Stimulated activated CD4-positive, alpha-beta T cell treated with anti-CD3 and anti-CD28 coated beads, Interleukin-1b, Interleukin-23, amount 100 ng/mL, for 48 hours (primary cell): ENCODE measurements around the gene C10orf120.

Experiments used
- DNase-seq: peaks from one replicate; pipeline ENCODE4 v3.0.0-alpha.2; 2020

C10orf120 gene

GRCh38 chr10:122699796-122700455 lies at the start of gene C10orf120:
Gene C10orf120 (minus strand): TSS chr10:122699846. CDS start chr10:122699790, 56 bp downstream.
- no peak for DNase-seq

- no peak for DNase-seq
Observed at GRCh38 chr10:122748496-122748895, 48.9 kb upstream of the C10orf120 start.

GRCh38 chr10:122746408-122746807 lies 46.8 kb upstream of the C10orf120 start:
- no peak for DNase-seq

GRCh38 chr10:122744257-122744656 lies 44.6 kb upstream of the C10orf120 start:
- DNase-seq: no peak

DNA sequence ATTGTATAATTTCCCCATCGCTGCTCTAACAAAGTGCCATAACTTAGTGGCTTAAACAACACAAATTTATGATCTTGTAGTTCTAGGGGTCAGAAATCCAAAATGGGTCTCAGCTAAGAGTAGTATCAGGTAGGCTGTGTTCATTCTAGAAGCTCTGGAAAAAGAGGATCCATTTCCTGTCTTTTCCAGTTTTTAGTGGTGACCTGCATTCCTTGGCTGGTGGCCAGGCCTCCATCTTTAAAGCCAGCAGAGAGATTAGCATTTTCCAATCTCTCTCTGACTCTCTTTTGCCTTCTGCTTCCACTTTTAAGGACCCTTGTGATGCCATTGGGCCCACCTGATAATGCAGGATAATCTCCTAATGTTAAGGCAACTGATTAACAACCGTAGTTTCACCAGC lies 41.0 kb upstream of the C10orf120 start:
- DNase-seq: no peak

GRCh38 chr10:122738031-122738430 lies 38.4 kb upstream of the C10orf120 start:
- no peak for DNase-seq

DNA sequence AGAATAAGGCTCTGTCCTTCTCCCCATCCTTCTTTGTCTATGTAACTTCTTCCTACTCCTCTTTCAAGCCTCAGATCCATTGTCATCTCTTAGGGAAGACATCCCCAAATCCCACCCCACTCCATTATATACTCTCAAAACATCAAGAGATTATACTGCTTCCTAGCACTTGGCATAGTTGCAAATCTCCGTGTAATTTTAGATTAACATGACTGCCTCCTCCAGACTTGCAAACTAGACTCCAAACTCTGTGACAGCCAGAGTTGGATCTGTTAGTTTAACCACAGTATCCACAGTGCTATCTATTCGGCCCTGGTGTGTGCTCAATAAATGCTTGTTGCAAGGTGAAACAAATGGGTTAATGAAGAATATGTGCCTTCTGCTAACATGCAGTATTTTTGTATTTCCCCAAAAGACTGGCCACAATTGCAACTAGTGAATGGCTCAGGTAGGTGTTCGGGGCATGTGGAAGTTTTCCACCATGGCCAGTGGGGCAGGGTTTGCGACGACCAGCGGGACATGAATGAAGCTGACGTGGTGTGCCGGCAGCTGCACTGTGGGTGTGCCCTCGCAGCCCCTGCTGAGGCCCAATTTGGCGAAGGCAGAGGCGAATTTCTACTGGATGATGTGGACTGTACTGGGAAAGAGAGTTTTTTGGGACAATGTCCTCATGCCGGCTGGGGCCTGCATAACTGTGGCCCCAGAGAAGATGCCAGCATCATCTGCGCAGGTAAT lies 34.5 kb upstream of the C10orf120 start:
- DNase-seq: no peak

- DNase-seq: no peak
Observed at GRCh38 chr10:122733443-122733842, 33.8 kb upstream of the C10orf120 start.

- no peak for DNase-seq
Observed at GRCh38 chr10:122730238-122730637, 30.6 kb upstream of the C10orf120 start.

DNA sequence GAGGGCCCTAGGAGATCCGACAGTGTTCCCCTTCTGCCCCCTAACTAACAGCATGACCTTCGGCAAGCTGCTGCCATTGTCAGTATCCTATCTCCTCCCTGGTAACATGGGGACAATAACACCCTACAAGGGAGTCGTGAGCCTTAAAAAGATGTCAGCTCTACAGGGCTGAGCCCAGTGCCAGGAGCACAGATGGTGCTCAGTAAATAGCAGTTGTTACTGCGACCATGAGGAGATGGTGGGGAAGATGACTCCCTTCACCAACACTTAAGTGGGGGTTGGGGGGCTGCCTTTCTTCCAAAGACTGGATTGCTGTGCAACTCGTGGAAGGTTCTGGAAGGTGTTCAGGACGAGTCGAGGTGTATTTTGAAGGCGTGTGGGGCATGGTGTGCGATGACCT lies 29.5 kb upstream of the C10orf120 start:
- no peak for DNase-seq

DNA sequence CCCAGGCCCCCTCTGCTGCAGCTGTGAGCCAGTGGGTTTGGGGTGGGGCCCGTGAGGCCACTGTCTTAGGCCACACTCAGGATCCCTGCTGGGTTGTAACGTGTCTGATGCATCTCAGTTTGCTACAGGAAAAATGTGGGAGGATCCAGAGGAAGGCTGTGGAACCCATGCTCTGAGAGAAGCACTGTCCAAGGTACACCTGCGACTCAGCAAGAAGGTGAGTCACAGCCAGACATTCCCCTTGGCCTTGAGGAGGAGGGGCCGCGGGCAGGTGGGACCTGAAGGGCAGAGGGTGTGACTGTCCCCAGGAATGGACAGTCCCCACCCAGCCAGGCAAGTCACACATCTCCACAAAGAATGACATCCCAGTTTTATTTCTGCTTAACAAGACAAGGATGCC lies 27.8 kb upstream of the C10orf120 start:
- no peak for DNase-seq

- no peak for DNase-seq
Observed at GRCh38 chr10:122725768-122726167, 26.1 kb upstream of the C10orf120 start.

DNA sequence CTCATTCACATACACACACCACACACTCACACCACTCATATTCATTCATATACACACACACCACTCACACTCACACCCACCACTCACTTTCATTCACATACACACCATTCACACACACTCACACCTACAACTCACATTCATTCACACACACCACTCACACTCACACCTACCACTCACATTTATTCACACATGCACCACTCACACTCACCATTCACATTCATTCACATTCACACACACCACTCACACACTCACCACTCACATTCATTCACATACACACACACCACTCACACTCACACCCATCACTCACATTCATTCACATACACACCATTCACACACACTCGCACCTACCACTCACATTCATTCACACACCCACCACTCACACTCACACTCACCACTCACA lies 25.4 kb upstream of the C10orf120 start:
- DNase-seq: no peak

- no peak for DNase-seq
Observed at GRCh38 chr10:122721111-122721510, 21.5 kb upstream of the C10orf120 start.

GRCh38 chr10:122716025-122716424 lies 16.4 kb upstream of the C10orf120 start:
- DNase-seq: no peak

GRCh38 chr10:122715576-122715975 lies 15.9 kb upstream of the C10orf120 start:
- no peak for DNase-seq

- no peak for DNase-seq
Observed at GRCh38 chr10:122713091-122713885, 13.6 kb upstream of the C10orf120 start.

DNA sequence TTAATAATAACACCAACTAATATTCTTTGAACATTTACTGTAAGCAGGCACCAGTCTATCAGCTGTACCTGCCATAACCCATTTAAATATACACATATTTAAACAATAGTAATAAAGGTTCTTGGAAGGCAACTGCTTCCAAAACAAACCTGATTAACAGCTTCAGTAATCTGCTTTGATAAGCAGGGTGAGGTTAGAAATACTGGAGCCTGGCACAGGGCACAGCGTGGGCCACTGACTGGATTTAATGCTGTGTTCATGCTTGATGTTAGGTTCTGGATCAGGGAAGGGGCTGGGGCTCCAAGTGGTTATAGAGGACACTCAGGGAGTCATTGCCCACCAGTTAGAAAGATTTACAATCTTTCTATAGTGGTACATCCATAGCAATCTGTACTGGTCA lies 10.9 kb upstream of the C10orf120 start:
- no peak for DNase-seq

GRCh38 chr10:122709971-122710370 lies 10.3 kb upstream of the C10orf120 start:
- DNase-seq: no peak

- no peak for DNase-seq
Observed at GRCh38 chr10:122707535-122707934, 7.9 kb upstream of the C10orf120 start.

DNA sequence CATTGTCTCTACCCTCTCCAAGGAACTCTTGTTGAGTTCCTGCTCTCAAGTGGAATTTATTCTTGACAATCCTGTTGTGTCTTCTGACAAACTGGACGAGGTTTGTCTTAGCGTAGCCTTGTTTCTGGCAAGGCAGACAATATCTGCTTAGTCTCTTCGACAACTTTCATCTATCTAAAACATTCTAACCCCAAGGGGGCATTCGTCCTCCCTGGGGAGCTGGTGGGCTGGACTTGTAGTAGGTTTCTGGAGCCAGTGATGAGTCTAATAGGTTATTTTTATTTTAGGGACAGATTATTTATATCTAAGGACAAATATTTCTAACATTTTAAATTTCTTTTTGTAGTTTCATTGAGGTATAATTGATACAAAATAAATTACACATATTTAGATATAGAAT lies 7.3 kb upstream of the C10orf120 start:
- no peak for DNase-seq

- DNase-seq: no peak
Observed at GRCh38 chr10:122706467-122706866, 6.8 kb upstream of the C10orf120 start.
